Karpas-422 (cell line): ENCODE measurements around the gene PDIA5. TPM values are rescaled to one million over a fixed set of nuclear protein-coding genes. Genes with fewer than 3 reads are reported as not detected.
A peak's percentile ranks its signal among the peaks of the same experiment; 100 is the strongest.
"Not testable (repeated sequence)": the region's sequence is repeated elsewhere in the genome, so short reads cannot be mapped to it uniquely, and the experiment has no call there.

Source experiments
- DNase-seq: peaks from one replicate; pipeline ENCODE4 v3.0.0-alpha.2; 2015
- H2AFZ ChIP-seq: fragments of 200-600 bp; sonication (generic); 2 replicates; pipeline ENCODE4 v1.6.1; 2014; ENCODE audit warnings: antibody characterized with exemption, low read length, mixed read lengths
- H3K27ac ChIP-seq: fragments of 200-600 bp; sonication (generic); 2 replicates; pipeline ENCODE4 v1.5.1; 2014; ENCODE audit warnings: mild to moderate bottlenecking, low read length, moderate library complexity
- H3K27me3 ChIP-seq: fragments of 200-600 bp; sonication (generic); 2 replicates; pipeline ENCODE4 v1.6.1; 2014; ENCODE audit warnings: low read length, mixed read lengths
- H3K36me3 ChIP-seq: fragments of 200-600 bp; sonication (generic); 2 replicates; pipeline ENCODE4 v1.6.1; 2014; ENCODE audit warnings: low read length, mixed read lengths; ENCODE audit not compliant: insufficient read depth
- H3K4me1 ChIP-seq: fragments of 200-600 bp; sonication (generic); 2 replicates; pipeline ENCODE4 v1.6.1; 2014; ENCODE audit warnings: mild to moderate bottlenecking, low read length, mixed read lengths
- H3K4me2 ChIP-seq: fragments of 200-600 bp; sonication (generic); 2 replicates; pipeline ENCODE4 v1.6.1; 2014; ENCODE audit warnings: low read length, low read depth, mild to moderate bottlenecking; ENCODE audit not compliant: poor library complexity, severe bottlenecking
- H3K4me3 ChIP-seq: fragments of 200-600 bp; sonication (generic); 2 replicates; pipeline ENCODE4 v1.5.1; 2014; ENCODE audit warnings: mild to moderate bottlenecking, antibody characterized with exemption, low read length, mixed read lengths
- H3K79me2 ChIP-seq: fragments of 200-600 bp; sonication (generic); 2 replicates; pipeline ENCODE4 v1.6.1; 2014; ENCODE audit warnings: mild to moderate bottlenecking, low read length, mixed read lengths
- H3K9ac ChIP-seq: fragments of 200-600 bp; sonication (generic); 2 replicates; pipeline ENCODE4 v1.6.0; 2014; ENCODE audit warnings: low read length
- H3K9me2 ChIP-seq: fragments of 200-600 bp; sonication (generic), shearing (Covaris generic); replicated peaks from 2 replicates; pipeline ENCODE4 v1.6.0; 2014; ENCODE audit warnings: mild to moderate bottlenecking, low read length, moderate library complexity; ENCODE audit not compliant: insufficient read depth
- H3K9me3 ChIP-seq: fragments of 300-700, 200-600 bp; sonication (generic); 2 replicates; pipeline ENCODE4 v1.6.1; 2014; ENCODE audit warnings: low read length, mixed read lengths
- H4K20me1 ChIP-seq: fragments of 200-600 bp; sonication (generic); 2 replicates; pipeline ENCODE4 v1.6.1; 2014; ENCODE audit warnings: mild to moderate bottlenecking, antibody characterized with exemption, low read length, low read depth; ENCODE audit not compliant: insufficient read depth
- total RNA-seq: library from RNA; depleted of rRNA; stranded (reverse); fragments of >200 nt; shearing (Covaris generic); gene quantifications from 2 replicates; pipeline ENCODE4 v1.2.3, GENCODE V29; 2014; ENCODE audit warnings: low replicate concordance

Gene PDIA5
- total RNA-seq, 1 experiment from 2014 or later: 6.3 TPM

GRCh38 chr3:123150449-123151215 is 83.8 kb downstream of the PDIA5 start:
- Histone ChIP-seq H3K79me2 (no peaks in the 10 kb centered on the region), H3K36me3 (no peaks in the 10 kb centered on the region), H3K9me2 (no peaks in the 10 kb centered on the region), H3K27ac (no peak overlapping the region), H3K9me3 (no peaks in the 10 kb centered on the region), H3K4me3 (no peak overlapping the region), H3K4me2 (no peak overlapping the region), H3K27me3 (no peaks in the 10 kb centered on the region), H2AFZ (no peak overlapping the region), H3K9ac (peak overlapping the region; percentile 27), H3K4me1 (peaks cover 49% of the 10 kb centered on the region), H4K20me1 (no peaks in the 10 kb centered on the region)
- no peak for DNase-seq

GRCh38 chr3:123151251-123151705 is 84.5 kb downstream of the PDIA5 start:
- Histone ChIP-seq H3K27ac (peak overlapping the region; percentile 81; the same call in 1 of the 2 replicates), H3K9me2 (no peaks in the 10 kb centered on the region), H3K27me3 (no peaks in the 10 kb centered on the region), H4K20me1 (no peaks in the 10 kb centered on the region), H3K9ac (peak overlapping the region; percentile 27), H3K9me3 (no peaks in the 10 kb centered on the region), H3K79me2 (no peaks in the 10 kb centered on the region), H3K36me3 (no peaks in the 10 kb centered on the region), H3K4me2 (no peak overlapping the region), H3K4me3 (no peak overlapping the region), H3K4me1 (peaks cover 49% of the 10 kb centered on the region), H2AFZ (no peak overlapping the region)
- no peak for DNase-seq

- Histone ChIP-seq H3K27ac (peak overlapping the region; percentile 81), H3K4me1 (peaks cover 49% of the 10 kb centered on the region)
- not testable (repeated sequence) for H3K4me2 ChIP-seq, H3K9me3 ChIP-seq, DNase-seq, H2AFZ ChIP-seq, H3K27me3 ChIP-seq, H3K79me2 ChIP-seq, H3K36me3 ChIP-seq, H3K9me2 ChIP-seq, H4K20me1 ChIP-seq, H3K4me3 ChIP-seq, H3K9ac ChIP-seq
Measured at GRCh38 chr3:123151853-123152420, 85.1 kb downstream of the PDIA5 start.

GRCh38 chr3:123152687-123153086 is 85.9 kb downstream of the PDIA5 start:
- peak; percentile 41 for DNase-seq
- no peak overlapping the region for H2AFZ ChIP-seq

GRCh38 chr3:123153125-123154019 is 86.5 kb downstream of the PDIA5 start:
- H3K79me2 ChIP-seq: no peaks in the 10 kb centered on the region
- peak; percentile 85 for DNase-seq
- H3K4me1 ChIP-seq: peaks cover 49% of the 10 kb centered on the region
- H4K20me1 ChIP-seq: no peaks in the 10 kb centered on the region
- H3K9me3 ChIP-seq: no peaks in the 10 kb centered on the region
- H3K36me3 ChIP-seq: no peaks in the 10 kb centered on the region
- H3K9ac ChIP-seq: peak overlapping the region; percentile 38
- peak overlapping the region; percentile 81 for H3K27ac ChIP-seq
- peak overlapping the region; percentile 60 for H3K4me2 ChIP-seq
- H3K4me3 ChIP-seq: peak overlapping the region; percentile 17; the same call in 1 of the 2 replicates
- no peaks in the 10 kb centered on the region for H3K9me2 ChIP-seq
- H2AFZ ChIP-seq: no peak overlapping the region
- H3K27me3 ChIP-seq: no peaks in the 10 kb centered on the region

More at GRCh38 chr3:123152687-123153086, 85.9 kb downstream of the PDIA5 start:
- H4K20me1 ChIP-seq: no peaks in the 10 kb centered on the region
- no peaks in the 10 kb centered on the region for H3K27me3 ChIP-seq
- H3K4me3 ChIP-seq: peak overlapping the region; percentile 15; the same call in 1 of the 2 replicates
- H3K4me1 ChIP-seq: peaks cover 49% of the 10 kb centered on the region
- peak overlapping the region; percentile 38; the same call in 1 of the 2 replicates for H3K9ac ChIP-seq
- peak overlapping the region; percentile 60 for H3K4me2 ChIP-seq
- no peaks in the 10 kb centered on the region for H3K9me3 ChIP-seq
- H3K27ac ChIP-seq: peak overlapping the region; percentile 81
- no peaks in the 10 kb centered on the region for H3K79me2 ChIP-seq
- H3K9me2 ChIP-seq: no peaks in the 10 kb centered on the region
- H3K36me3 ChIP-seq: no peaks in the 10 kb centered on the region

- Histone ChIP-seq H3K79me2 (no peaks in the 10 kb centered on the region), H3K9me2 (no peaks in the 10 kb centered on the region), H3K4me3 (no peak overlapping the region), H3K27ac (peak overlapping the region; percentile 81), H3K4me1 (peaks cover 49% of the 10 kb centered on the region), H2AFZ (no peak overlapping the region), H3K9me3 (no peaks in the 10 kb centered on the region), H4K20me1 (no peaks in the 10 kb centered on the region), H3K27me3 (no peaks in the 10 kb centered on the region), H3K9ac (peak overlapping the region; percentile 38; the same call in 1 of the 2 replicates), H3K4me2 (peak overlapping the region; percentile 60), H3K36me3 (no peaks in the 10 kb centered on the region)
- no peak for DNase-seq
Measured at GRCh38 chr3:123154020-123154985, 87.5 kb downstream of the PDIA5 start.

GRCh38 chr3:123155471-123156011 is 88.7 kb downstream of the PDIA5 start:
- Histone ChIP-seq H3K4me3 (no peak overlapping the region), H3K9ac (no peak overlapping the region), H3K79me2 (no peaks in the 10 kb centered on the region), H3K9me3 (no peaks in the 10 kb centered on the region), H3K27me3 (no peaks in the 10 kb centered on the region), H3K36me3 (no peaks in the 10 kb centered on the region), H3K4me1 (peaks cover 49% of the 10 kb centered on the region), H3K27ac (peak overlapping the region; percentile 11; the same call in 1 of the 2 replicates), H4K20me1 (no peaks in the 10 kb centered on the region), H3K4me2 (no peak overlapping the region), H3K9me2 (no peaks in the 10 kb centered on the region), H2AFZ (no peak overlapping the region)
- no peak for DNase-seq
